ENCODE results near the gene KRT85.

KRT85 gene

DNA sequence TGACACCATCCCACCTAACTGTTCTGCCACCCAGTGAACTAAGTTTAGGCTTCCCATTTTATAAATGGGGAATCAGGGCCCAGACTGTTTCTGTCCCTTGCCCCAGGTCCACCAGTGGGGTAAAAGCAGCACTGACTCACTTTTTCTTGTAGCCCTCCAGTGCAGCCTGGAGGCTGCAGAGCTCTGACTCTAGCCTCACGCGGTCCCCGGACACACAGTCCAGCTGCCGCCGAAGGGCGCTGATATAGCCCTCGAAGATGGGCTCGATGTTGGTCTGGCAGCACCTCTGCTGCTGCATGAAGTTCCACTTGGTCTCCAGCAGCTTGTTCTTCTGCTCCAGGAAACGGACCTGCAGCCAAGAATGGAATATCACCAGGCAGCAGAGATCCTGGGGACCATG is 36.3 kb upstream of the KRT85 start:
- no peaks in the 10 kb centered on the region for H3K27me3 ChIP-seq (ENCODE audit: control insufficient read depth, insufficient read depth, low read length)

DNA sequence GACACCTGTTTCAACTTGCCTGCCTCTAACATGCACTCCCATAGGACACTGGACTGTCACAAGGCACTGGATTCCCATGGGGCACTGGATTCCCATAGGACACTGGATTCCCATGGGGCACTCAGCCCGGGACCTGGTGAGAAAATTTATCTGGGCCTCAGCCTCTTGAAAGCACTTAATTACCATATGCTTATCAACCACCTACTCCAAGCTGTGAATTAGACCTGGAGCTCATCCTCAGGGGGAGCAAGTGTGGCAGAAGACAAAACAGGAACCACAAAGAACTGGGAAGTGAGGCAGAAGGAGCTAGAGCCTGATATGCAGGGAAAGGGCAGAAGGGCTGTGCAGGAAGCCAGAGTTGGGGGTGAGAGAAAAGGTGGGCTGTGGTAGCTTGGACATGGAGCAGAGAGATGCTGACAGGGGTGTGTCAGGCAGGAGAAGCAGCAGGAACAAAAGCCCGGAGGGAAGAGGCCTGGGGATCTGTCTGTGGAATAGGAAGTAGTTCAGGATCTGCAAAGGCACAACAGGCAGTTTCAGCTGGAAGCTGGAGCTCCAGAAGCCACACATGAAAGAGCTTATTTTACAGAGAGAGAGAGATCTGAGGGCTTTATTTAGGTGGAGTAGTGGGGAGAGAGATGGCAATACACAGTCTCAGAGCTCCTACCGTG is 35.7 kb upstream of the KRT85 start:
- H3K27ac ChIP-seq (ENCODE audit: low read length): no peak overlapping the region
- H3K9ac ChIP-seq (ENCODE audit: low read length): no peak overlapping the region
- H3K27me3 ChIP-seq (ENCODE audit: control insufficient read depth, insufficient read depth, low read length): no peaks in the 10 kb centered on the region
- no peaks in the 10 kb centered on the region for H3K9me3 ChIP-seq (ENCODE audit: control insufficient read depth, low read depth, low read length)
- H3K4me1 ChIP-seq (ENCODE audit: control insufficient read depth, low read depth, low read length): no peaks in the 10 kb centered on the region
- H3K36me3 ChIP-seq (ENCODE audit: control insufficient read depth, low read depth, low read length): no peaks in the 10 kb centered on the region
- no peak overlapping the region for H3K4me3 ChIP-seq (ENCODE audit: low read length)

More for the DNA sequence above, 36.3 kb upstream of the KRT85 start:
- H3K4me1 ChIP-seq (ENCODE audit: control insufficient read depth, low read depth, low read length): no peaks in the 10 kb centered on the region
- no peaks in the 10 kb centered on the region for H3K36me3 ChIP-seq (ENCODE audit: control insufficient read depth, low read depth, low read length)
- H3K4me3 ChIP-seq (ENCODE audit: low read length): no peak overlapping the region
- no peak overlapping the region for H3K9ac ChIP-seq (ENCODE audit: low read length)
- no peak overlapping the region for H3K27ac ChIP-seq (ENCODE audit: low read length)
- H3K9me3 ChIP-seq (ENCODE audit: control insufficient read depth, low read depth, low read length): no peaks in the 10 kb centered on the region

DNA sequence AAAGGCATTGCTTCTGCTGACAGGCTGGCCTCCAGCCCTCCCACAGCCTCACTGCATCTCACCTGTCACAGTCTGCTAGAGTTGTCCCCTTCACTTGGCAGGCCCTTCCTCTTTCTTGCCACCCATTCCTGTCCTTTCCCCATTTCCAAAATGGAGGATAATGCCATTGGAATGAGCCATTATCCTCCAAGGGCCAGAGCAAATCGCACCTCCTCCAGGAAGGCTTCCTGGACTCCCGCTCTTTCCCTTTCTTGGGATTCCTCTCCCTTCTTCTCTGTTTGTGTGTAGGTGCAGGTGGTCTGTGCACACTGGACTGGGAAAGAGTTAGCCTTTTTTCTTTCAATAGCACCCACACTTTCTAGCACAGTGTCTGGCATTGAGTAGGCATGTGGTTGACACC is 35.1 kb upstream of the KRT85 start:
- H3K4me1 ChIP-seq (ENCODE audit: control insufficient read depth, low read depth, low read length): no peaks in the 10 kb centered on the region

DNA sequence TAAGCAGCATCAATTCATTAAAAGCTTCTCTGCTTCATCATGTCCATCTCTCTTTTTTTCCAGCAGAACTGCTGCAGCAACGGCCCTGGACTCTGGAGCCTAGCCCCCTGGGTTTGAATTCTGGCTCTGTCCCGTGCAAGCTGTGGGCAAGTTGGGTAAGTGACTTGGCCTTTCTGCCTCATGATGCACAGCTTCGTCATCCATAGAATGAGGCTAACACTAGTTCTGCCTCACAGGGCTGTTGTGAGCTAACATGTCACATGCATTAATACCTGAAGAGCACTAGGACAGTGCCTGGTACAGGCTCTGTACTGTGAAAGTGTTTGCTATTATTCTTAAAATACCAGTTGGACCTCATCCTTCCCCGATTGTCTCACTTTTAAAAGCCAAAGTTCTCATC is 34.6 kb upstream of the KRT85 start:
- H3K9ac ChIP-seq (ENCODE audit: low read length): no peak overlapping the region
- no peak overlapping the region for H3K4me3 ChIP-seq (ENCODE audit: low read length)
- no peaks in the 10 kb centered on the region for H3K27me3 ChIP-seq (ENCODE audit: control insufficient read depth, insufficient read depth, low read length)
- H3K9me3 ChIP-seq (ENCODE audit: control insufficient read depth, low read depth, low read length): no peaks in the 10 kb centered on the region
- no peak overlapping the region for H3K27ac ChIP-seq (ENCODE audit: low read length)
- H3K36me3 ChIP-seq (ENCODE audit: control insufficient read depth, low read depth, low read length): no peaks in the 10 kb centered on the region
- H3K4me1 ChIP-seq (ENCODE audit: control insufficient read depth, low read depth, low read length): no peaks in the 10 kb centered on the region

More for the DNA sequence above, 35.1 kb upstream of the KRT85 start:
- Histone ChIP-seq H3K27me3 (ENCODE audit: control insufficient read depth, insufficient read depth, low read length) (no peaks in the 10 kb centered on the region), H3K36me3 (ENCODE audit: control insufficient read depth, low read depth, low read length) (no peaks in the 10 kb centered on the region), H3K27ac (ENCODE audit: low read length) (no peak overlapping the region), H3K9ac (ENCODE audit: low read length) (no peak overlapping the region), H3K4me3 (ENCODE audit: low read length) (no peak overlapping the region), H3K9me3 (ENCODE audit: control insufficient read depth, low read depth, low read length) (no peaks in the 10 kb centered on the region)

DNA sequence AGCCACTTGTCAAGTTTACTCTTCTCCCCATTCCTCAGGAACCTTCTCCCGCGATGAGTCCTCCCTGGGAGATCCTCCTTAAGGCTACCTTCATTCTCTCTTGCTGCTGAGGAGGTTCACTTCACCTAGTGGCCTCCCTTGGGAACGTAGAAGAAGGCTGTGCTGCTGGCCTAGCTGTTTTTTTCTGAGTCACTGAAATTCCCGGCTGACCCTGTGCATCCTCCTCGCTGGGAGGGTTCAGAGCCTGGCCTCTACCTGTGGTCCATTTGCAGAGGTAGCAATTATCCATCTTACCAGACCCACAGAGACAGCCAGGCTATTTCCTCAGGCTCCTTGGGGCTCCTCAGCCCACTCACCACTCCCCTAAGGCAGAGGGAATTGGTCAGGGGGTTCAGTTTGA is 34.2 kb upstream of the KRT85 start:
- Histone ChIP-seq H3K27ac (ENCODE audit: low read length) (no peak overlapping the region), H3K36me3 (ENCODE audit: control insufficient read depth, low read depth, low read length) (no peaks in the 10 kb centered on the region), H3K4me3 (ENCODE audit: low read length) (no peak overlapping the region), H3K9ac (ENCODE audit: low read length) (no peak overlapping the region), H3K4me1 (ENCODE audit: control insufficient read depth, low read depth, low read length) (no peaks in the 10 kb centered on the region), H3K9me3 (ENCODE audit: control insufficient read depth, low read depth, low read length) (no peaks in the 10 kb centered on the region), H3K27me3 (ENCODE audit: control insufficient read depth, insufficient read depth, low read length) (no peaks in the 10 kb centered on the region)

DNA sequence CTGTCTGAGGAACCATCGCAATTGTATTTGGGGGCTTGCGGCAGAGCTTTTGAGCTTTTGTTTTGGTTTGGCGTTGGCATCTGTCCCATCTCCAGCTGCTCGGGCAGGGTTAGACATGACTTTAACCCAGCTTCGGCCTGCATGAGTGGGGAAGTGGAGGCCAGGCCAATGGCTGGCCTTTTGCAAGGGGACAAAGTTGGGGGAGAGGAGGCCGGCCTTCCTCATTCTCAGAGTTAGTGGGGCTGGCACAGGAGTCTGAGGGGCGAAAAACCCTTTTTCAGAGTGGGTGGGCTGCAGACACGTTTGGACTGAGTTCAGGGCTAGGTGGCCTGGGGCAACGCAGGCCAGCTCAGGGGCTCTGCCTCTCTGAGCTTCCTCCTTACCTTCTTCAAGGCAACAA is 33.6 kb upstream of the KRT85 start:
- no peaks in the 10 kb centered on the region for H3K4me1 ChIP-seq (ENCODE audit: control insufficient read depth, low read depth, low read length)
- no peak overlapping the region for H3K9ac ChIP-seq (ENCODE audit: low read length)
- no peaks in the 10 kb centered on the region for H3K9me3 ChIP-seq (ENCODE audit: control insufficient read depth, low read depth, low read length)
- H3K36me3 ChIP-seq (ENCODE audit: control insufficient read depth, low read depth, low read length): no peaks in the 10 kb centered on the region
- no peaks in the 10 kb centered on the region for H3K27me3 ChIP-seq (ENCODE audit: control insufficient read depth, insufficient read depth, low read length)
- H3K27ac ChIP-seq (ENCODE audit: low read length): no peak overlapping the region
- no peak overlapping the region for H3K4me3 ChIP-seq (ENCODE audit: low read length)

DNA sequence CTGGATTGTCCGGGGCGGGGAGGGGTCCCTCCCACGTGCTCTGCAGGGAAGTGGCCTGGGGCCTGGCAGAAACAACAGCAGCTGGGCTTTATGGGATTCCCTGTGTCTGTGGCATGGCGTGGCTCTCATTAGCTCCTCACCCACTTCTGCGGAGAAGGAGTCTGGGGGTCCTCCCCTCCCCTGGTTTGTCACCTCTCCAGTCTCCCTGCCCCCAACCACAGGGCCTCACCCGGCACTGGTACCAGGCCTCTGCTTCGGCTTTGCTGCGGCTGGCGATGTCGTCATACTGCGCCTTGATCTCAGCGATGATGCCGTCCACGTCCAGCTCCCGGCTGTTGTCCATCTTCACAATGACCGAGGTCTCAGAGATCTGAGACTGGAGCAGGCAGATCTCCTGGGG is 32.5 kb upstream of the KRT85 start:
- no peaks in the 10 kb centered on the region for H3K36me3 ChIP-seq (ENCODE audit: control insufficient read depth, low read depth, low read length)
- no peak overlapping the region for H3K9ac ChIP-seq (ENCODE audit: low read length)
- H3K4me3 ChIP-seq (ENCODE audit: low read length): no peak overlapping the region
- no peaks in the 10 kb centered on the region for H3K4me1 ChIP-seq (ENCODE audit: control insufficient read depth, low read depth, low read length)
- no peaks in the 10 kb centered on the region for H3K27me3 ChIP-seq (ENCODE audit: control insufficient read depth, insufficient read depth, low read length)
- no peaks in the 10 kb centered on the region for H3K9me3 ChIP-seq (ENCODE audit: control insufficient read depth, low read depth, low read length)
- no peak overlapping the region for H3K27ac ChIP-seq (ENCODE audit: low read length)

DNA sequence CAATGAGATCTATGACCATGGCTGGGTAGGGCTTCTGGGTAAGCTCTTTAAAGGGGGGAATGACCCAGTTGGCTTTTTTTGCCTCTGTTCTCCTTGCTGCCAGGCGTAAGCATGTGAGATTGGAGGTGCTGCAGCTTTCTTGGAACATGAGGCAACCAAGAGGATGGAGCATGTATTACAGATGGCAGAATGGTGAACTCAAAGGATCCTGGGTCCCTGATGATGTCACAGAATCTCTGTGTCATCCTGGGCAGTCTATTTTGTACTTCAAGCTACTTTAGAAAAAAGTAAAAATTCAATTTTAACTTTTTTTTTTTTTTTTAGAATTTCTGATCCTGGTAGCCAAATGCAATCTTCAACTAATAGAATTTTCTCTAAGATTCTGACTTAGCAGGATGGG is 30.9 kb upstream of the KRT85 start:
- Histone ChIP-seq H3K36me3 (ENCODE audit: control insufficient read depth, low read depth, low read length) (no peaks in the 10 kb centered on the region), H3K4me1 (ENCODE audit: control insufficient read depth, low read depth, low read length) (no peaks in the 10 kb centered on the region), H3K27ac (ENCODE audit: low read length) (no peak overlapping the region), H3K9me3 (ENCODE audit: control insufficient read depth, low read depth, low read length) (no peaks in the 10 kb centered on the region), H3K9ac (ENCODE audit: low read length) (no peak overlapping the region), H3K4me3 (ENCODE audit: low read length) (no peak overlapping the region), H3K27me3 (ENCODE audit: control insufficient read depth, insufficient read depth, low read length) (no peaks in the 10 kb centered on the region)

DNA sequence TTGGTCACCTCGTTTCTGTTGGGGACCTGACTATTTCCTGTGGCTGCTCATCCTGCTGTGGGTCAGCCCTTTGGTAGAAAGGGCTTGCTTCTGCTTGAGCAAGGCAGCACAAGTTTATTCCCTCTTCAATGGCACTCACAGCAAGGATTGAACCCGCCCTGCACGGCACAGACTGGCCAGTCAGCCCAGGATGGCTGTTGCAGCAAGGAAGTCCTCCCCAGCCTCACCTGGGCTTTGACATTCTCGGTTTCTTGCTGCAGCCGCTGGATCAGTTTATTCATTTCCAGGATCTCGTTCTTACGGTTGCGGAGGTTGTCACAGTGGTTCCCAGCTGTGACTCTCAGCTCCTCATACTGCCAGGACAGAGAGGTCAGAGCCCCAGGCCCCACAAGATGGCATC is 29.4 kb upstream of the KRT85 start:
- H3K9ac ChIP-seq (ENCODE audit: low read length): no peak overlapping the region
- no peaks in the 10 kb centered on the region for H3K9me3 ChIP-seq (ENCODE audit: control insufficient read depth, low read depth, low read length)
- no peaks in the 10 kb centered on the region for H3K4me1 ChIP-seq (ENCODE audit: control insufficient read depth, low read depth, low read length)
- H3K4me3 ChIP-seq (ENCODE audit: low read length): no peak overlapping the region
- no peaks in the 10 kb centered on the region for H3K27me3 ChIP-seq (ENCODE audit: control insufficient read depth, insufficient read depth, low read length)
- no peak overlapping the region for H3K27ac ChIP-seq (ENCODE audit: low read length)
- H3K36me3 ChIP-seq (ENCODE audit: control insufficient read depth, low read depth, low read length): no peaks in the 10 kb centered on the region

DNA sequence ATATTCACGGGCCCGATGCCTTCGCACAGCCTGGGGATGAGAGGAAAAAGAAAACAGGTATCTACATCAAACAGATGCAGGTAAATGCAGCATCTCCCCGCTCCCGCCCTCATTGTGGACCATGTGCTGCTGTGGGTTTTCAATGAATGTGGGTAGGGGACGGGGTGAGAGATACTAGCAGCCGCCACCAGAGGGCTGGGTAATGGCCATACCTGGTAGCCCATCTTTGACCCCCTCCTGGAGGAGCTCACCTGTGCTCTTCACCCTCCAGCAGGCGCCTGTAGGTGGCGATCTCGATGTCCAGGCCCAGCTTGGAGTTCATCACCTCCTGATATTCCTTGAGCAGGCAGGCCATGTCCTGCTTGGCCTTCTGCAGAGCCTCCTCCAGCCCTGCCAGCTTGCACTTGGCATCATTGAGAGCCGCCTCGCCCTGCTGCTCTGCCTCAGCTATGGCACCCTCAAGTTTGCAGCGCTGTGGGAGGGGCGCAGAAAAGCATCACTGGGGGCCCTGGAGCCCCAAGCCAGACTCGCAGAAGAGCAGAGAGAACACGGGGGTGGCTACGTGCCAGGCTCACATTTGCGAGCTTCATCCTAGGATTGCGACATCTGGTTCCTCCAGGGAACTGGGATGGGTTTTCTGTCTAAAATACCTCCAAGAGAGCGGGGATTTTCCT is 28.6 kb upstream of the KRT85 start:
- no peak overlapping the region for H3K4me3 ChIP-seq (ENCODE audit: low read length)
- no peaks in the 10 kb centered on the region for H3K36me3 ChIP-seq (ENCODE audit: control insufficient read depth, low read depth, low read length)
- no peaks in the 10 kb centered on the region for H3K4me1 ChIP-seq (ENCODE audit: control insufficient read depth, low read depth, low read length)
- no peaks in the 10 kb centered on the region for H3K9me3 ChIP-seq (ENCODE audit: control insufficient read depth, low read depth, low read length)
- H3K27ac ChIP-seq (ENCODE audit: low read length): no peak overlapping the region
- H3K27me3 ChIP-seq (ENCODE audit: control insufficient read depth, insufficient read depth, low read length): no peaks in the 10 kb centered on the region
- no peak overlapping the region for H3K9ac ChIP-seq (ENCODE audit: low read length)

DNA sequence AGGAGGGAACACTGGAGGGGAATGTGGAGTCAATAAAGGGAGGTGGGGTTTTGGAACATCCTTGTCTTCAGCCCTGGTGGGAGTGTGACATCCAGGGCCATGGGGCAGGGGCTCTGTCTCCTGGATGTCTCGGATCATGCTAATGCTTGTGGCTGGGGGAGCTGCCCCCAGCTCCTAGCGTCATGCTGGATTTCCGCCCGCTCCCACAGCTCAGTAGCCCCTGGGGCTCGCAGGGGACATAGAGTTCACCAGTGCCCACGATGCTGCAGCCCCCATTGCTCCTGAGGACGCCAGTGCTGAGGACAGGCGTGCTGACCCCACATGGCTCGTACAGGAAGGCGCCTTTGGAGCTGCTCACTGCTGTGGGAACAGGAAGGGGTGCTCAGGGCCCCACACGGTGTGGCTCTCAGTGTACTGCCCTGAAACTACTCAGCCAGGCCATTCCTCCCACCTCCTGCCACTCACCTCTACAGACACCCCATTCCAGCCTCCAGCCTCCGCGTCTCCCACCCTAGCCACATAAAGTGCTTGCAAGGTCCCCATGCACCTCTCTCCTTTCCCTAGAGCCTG is 27.6 kb upstream of the KRT85 start:
- no peaks in the 10 kb centered on the region for H3K36me3 ChIP-seq (ENCODE audit: control insufficient read depth, low read depth, low read length)
- no peak overlapping the region for H3K27ac ChIP-seq (ENCODE audit: low read length)
- H3K9me3 ChIP-seq (ENCODE audit: control insufficient read depth, low read depth, low read length): no peaks in the 10 kb centered on the region
- no peaks in the 10 kb centered on the region for H3K4me1 ChIP-seq (ENCODE audit: control insufficient read depth, low read depth, low read length)
- no peak overlapping the region for H3K4me3 ChIP-seq (ENCODE audit: low read length)
- H3K9ac ChIP-seq (ENCODE audit: low read length): no peak overlapping the region
- no peaks in the 10 kb centered on the region for H3K27me3 ChIP-seq (ENCODE audit: control insufficient read depth, insufficient read depth, low read length)

DNA sequence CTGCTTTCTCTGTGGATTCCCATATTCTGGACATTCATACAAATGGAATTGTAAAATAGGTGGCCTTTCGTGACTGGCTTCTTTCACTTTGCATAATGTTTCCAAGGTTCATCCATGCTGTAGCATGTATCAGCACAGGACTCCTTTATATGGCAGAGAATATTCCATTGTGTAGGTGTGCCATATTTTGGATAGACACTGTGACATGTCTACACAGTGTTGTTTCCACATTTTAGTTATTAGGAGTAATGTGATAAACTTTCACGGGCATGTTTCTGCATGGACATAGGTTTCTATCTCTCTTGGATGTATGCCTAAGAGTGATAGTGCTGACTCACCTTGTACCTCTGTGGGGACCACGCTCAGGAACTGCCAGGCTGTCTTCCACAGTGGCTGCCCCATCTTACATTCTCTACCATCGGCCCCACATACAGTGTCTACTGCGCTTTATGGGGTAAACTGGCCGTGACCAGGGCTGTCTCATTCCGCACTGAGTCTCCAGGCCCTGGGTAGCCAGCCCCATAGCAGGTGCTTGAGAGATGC is 25.3 kb upstream of the KRT85 start:
- no peaks in the 10 kb centered on the region for H3K27me3 ChIP-seq (ENCODE audit: control insufficient read depth, insufficient read depth, low read length)
- H3K4me1 ChIP-seq (ENCODE audit: control insufficient read depth, low read depth, low read length): no peaks in the 10 kb centered on the region
- no peaks in the 10 kb centered on the region for H3K36me3 ChIP-seq (ENCODE audit: control insufficient read depth, low read depth, low read length)
- no peak overlapping the region for H3K4me3 ChIP-seq (ENCODE audit: low read length)
- H3K27ac ChIP-seq (ENCODE audit: low read length): no peak overlapping the region
- no peaks in the 10 kb centered on the region for H3K9me3 ChIP-seq (ENCODE audit: control insufficient read depth, low read depth, low read length)
- H3K9ac ChIP-seq (ENCODE audit: low read length): no peak overlapping the region

All from iPS-18a (cell line).